SK-N-SH treated with all-trans-retinoic acid at 6 μM for 48 hours (cell line): ENCODE data around the gene SBK1.

Experiments
- ATAC-seq: fragments of 200-7000 bp; cut with Tn5 transposase; 3 replicates; pipeline ENCODE4 v1.9.1; 2020; ENCODE audit warnings: mild to moderate bottlenecking, moderate library complexity
- ARNTL ChIP-seq: fragments of 450-650 bp; formaldehyde crosslinking; IDR thresholded peaks from 2 replicates; pipeline ENCODE4 v1.5.0; 2020; ENCODE audit warnings: low read depth, mild to moderate bottlenecking, moderate library complexity, borderline replicate concordance
- ESRRG ChIP-seq: fragments of 250-450 bp; sonication (Bioruptor Pico); IDR thresholded peaks from 2 replicates; pipeline ENCODE4 v1.6.1; 2021; ENCODE audit warnings: mild to moderate bottlenecking
- GLIS3 ChIP-seq: fragments of 250-450 bp; sonication (Bioruptor Pico); IDR thresholded peaks from 2 replicates; pipeline ENCODE4 v1.5.0; 2020; ENCODE audit warnings: mild to moderate bottlenecking, moderate library complexity
- ISL1 ChIP-seq: fragments of 250-450 bp; sonication (Bioruptor Pico); IDR thresholded peaks from 2 replicates; pipeline ENCODE4 v2.1.2; 2022; ENCODE audit warnings: mild to moderate bottlenecking, moderate library complexity
- OSR1 ChIP-seq: fragments of 250-450 bp; sonication (Bioruptor Pico); IDR thresholded peaks from 2 replicates; pipeline ENCODE4 v1.8.0; 2022; ENCODE audit warnings: moderate library complexity, mild to moderate bottlenecking, inconsistent platforms
- PATZ1 ChIP-seq: fragments of 250-450 bp; sonication (Bioruptor Pico); IDR thresholded peaks from 2 replicates; pipeline ENCODE4 v1.8.0; 2020; ENCODE audit warnings: mild to moderate bottlenecking, moderate library complexity, borderline replicate concordance
- PPARA ChIP-seq: fragments of 250-450 bp; sonication (Bioruptor Pico); IDR thresholded peaks from 2 replicates; pipeline ENCODE4 v1.5.0; 2020; ENCODE audit warnings: mild to moderate bottlenecking, borderline replicate concordance
- RARB ChIP-seq: fragments of 250-450 bp; sonication (Bioruptor Pico); IDR thresholded peaks from 2 replicates; pipeline ENCODE4 v1.8.0; 2021; ENCODE audit warnings: mild to moderate bottlenecking, moderate library complexity
- SNAI2 ChIP-seq: fragments of 250-450 bp; sonication (Bioruptor Pico); IDR thresholded peaks from 2 replicates; pipeline ENCODE4 v1.5.0; 2020; ENCODE audit warnings: mild to moderate bottlenecking, moderate library complexity
- TOX ChIP-seq: fragments of 250-450 bp; sonication (Bioruptor Pico); IDR thresholded peaks from 2 replicates; pipeline ENCODE4 v1.8.0; 2021; ENCODE audit warnings: mild to moderate bottlenecking, moderate library complexity, borderline replicate concordance
- ZC3H10 ChIP-seq: fragments of 250-450 bp; sonication (Bioruptor Pico); IDR thresholded peaks from 2 replicates; pipeline ENCODE4 v1.5.1; 2021; ENCODE audit warnings: mild to moderate bottlenecking, moderate library complexity
- ZFP3 ChIP-seq: fragments of 250-450 bp; sonication (Bioruptor Pico); IDR thresholded peaks from 2 replicates; pipeline ENCODE4 v1.5.0; 2020; ENCODE audit warnings: mild to moderate bottlenecking, moderate library complexity
- ZNF565 ChIP-seq: fragments of 450-650 bp; formaldehyde crosslinking; conservative IDR thresholded peaks from 2 replicates; pipeline ENCODE4 v1.5.0; 2020; ENCODE audit warnings: low read depth, mild to moderate bottlenecking, moderate library complexity
- ZNF70 ChIP-seq: fragments of 450-650 bp; formaldehyde crosslinking; IDR thresholded peaks from 2 replicates; pipeline ENCODE4 v1.5.0; 2020; ENCODE audit warnings: mild to moderate bottlenecking, moderate library complexity
- ZNF8 ChIP-seq: fragments of 450-650 bp; formaldehyde crosslinking; IDR thresholded peaks from 2 replicates; pipeline ENCODE4 v1.5.0; 2020; ENCODE audit warnings: mild to moderate bottlenecking, moderate library complexity
- TF ChIP-seq, protein P1 (sequence below): fragments of 250-450 bp; sonication (Bioruptor Pico); IDR thresholded peaks from 2 replicates; pipeline ENCODE4 v1.5.1; 2020; ENCODE audit warnings: low read depth, mild to moderate bottlenecking, moderate library complexity
- TF ChIP-seq, protein P2 (sequence below): fragments of 250-450 bp; sonication (Bioruptor Pico); IDR thresholded peaks from 2 replicates; pipeline ENCODE4 v1.5.0; 2020; ENCODE audit warnings: mild to moderate bottlenecking, moderate library complexity
- TF ChIP-seq, protein P3 (sequence below): fragments of 250-450 bp; sonication (Bioruptor Pico); IDR thresholded peaks from 2 replicates; pipeline ENCODE4 v1.5.1; 2021; ENCODE audit warnings: mild to moderate bottlenecking, moderate library complexity

The SBK1 gene

GRCh38 chr16:28289048-28289447 is 3.3 kb upstream of the SBK1 start:
- no peak for TF ChIP-seq SNAI2 (CRISPR knock-in tag)
- ATAC-seq = no peak

- TF ChIP-seq ZNF565 (CRISPR knock-in tag) (no peak), PATZ1 (CRISPR knock-in tag) (no peak), RARB (CRISPR knock-in tag) (no peak), SNAI2 (CRISPR knock-in tag) (no peak), PPARA (CRISPR knock-in tag) (no peak)
- no peak for ATAC-seq
Observed at GRCh38 chr16:28289939-28290858, 2.1 kb upstream of the SBK1 start.

DNA sequence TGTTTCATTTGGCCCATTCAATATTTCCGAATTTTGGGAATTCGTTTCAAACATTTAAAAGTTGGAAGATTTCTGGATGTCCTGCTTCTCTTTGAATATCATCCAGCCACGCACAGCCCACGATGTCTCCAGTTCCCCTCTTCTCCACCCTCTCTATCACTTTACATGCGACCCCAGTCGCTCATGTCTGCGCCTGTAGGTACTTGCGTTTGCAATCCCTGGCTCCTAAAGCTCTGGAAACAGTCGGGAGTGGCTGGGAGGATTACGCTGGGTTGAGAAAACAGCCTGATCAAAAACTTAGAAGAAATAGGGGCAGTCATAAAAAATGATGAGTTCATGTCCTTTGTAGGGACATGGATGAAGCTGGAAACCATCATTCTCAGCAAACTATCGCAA is 1.5 kb upstream of the SBK1 start:
- ATAC-seq = no peak
- TF ChIP-seq ZNF70 (CRISPR knock-in tag) (peak; percentile 87), ARNTL (no peak)

DNA sequence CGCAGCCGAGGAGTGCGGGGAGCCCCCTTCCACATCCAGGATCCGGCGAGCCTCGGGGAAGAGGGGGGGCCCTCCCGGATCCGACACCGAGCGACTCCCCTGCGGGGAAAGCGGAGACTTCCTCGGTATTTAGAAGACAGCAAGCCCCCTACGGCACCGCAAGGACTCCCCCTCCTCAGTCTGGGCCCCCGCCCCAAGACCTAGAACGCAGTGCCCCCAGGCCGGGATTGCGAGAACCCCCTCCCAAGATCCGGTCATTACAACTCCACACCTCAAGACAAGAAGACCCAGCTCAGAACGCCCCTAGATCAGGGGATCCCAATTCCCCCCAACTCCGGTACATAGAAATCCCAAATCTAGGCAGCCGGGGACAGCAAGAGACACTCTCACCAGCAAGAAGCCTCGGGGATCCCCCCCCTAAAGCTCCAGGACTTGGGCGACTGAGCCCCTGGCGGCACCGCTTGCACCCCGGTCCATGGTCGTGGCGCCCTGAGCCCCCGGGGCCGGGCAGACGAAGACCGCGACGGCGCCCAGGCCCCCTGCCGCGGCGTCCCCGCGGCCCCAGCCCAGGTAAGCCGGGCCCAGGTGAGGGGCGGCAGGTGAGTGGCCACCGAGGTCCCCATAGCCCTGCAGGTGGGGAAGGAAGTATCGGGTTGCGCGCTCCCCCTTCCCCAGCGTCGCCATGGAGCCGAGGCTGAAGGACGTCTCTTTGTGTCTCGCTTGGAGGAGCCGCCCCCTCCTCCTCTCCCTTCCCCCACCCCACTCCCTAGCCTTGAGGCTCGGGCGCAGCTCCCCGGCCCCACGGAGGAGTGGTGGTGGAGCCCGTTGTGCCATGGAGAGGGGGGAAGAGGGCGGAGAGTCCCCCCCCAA is 641 bp downstream of the SBK1 start:
- no peak for ATAC-seq

DNA sequence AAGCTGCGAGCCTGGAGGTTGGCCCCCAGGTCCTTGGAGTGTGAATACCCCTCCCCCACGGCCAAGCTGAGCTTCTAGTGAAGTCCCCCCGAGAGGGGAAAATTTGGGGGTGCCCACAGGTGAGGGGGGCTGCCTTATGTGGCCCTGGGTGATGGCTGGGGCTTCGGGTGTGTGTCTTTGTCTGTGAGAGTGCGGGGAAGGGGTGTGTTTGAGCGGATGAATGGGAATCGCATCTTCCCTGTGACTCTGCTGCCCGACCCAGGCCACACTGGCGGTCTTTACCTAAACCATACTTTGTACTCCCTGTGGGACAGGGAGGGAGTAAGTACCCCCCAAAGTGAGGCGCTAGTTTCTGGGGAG is 1.3 kb downstream of the SBK1 start:
- no peak for ATAC-seq
- TF ChIP-seq ZNF565 (CRISPR knock-in tag) (no peak), TOX (CRISPR knock-in tag) (no peak), GLIS3 (CRISPR knock-in tag) (no peak), ZC3H10 (no peak), RARB (CRISPR knock-in tag) (no peak), ESRRG (CRISPR knock-in tag) (no peak), ARNTL (no peak), ZNF8 (CRISPR knock-in tag) (no peak), ZFP3 (CRISPR knock-in tag) (no peak), PPARA (CRISPR knock-in tag) (no peak)
- TF ChIP-seq, protein P1, sequence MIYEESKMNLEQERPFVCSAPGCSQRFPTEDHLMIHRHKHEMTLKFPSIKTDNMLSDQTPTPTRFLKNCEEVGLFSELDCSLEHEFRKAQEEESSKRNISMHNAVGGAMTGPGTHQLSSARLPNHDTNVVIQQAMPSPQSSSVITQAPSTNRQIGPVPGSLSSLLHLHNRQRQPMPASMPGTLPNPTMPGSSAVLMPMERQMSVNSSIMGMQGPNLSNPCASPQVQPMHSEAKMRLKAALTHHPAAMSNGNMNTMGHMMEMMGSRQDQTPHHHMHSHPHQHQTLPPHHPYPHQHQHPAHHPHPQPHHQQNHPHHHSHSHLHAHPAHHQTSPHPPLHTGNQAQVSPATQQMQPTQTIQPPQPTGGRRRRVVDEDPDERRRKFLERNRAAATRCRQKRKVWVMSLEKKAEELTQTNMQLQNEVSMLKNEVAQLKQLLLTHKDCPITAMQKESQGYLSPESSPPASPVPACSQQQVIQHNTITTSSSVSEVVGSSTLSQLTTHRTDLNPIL (CRISPR knock-in tag) = no peak
- TF ChIP-seq, protein P2, sequence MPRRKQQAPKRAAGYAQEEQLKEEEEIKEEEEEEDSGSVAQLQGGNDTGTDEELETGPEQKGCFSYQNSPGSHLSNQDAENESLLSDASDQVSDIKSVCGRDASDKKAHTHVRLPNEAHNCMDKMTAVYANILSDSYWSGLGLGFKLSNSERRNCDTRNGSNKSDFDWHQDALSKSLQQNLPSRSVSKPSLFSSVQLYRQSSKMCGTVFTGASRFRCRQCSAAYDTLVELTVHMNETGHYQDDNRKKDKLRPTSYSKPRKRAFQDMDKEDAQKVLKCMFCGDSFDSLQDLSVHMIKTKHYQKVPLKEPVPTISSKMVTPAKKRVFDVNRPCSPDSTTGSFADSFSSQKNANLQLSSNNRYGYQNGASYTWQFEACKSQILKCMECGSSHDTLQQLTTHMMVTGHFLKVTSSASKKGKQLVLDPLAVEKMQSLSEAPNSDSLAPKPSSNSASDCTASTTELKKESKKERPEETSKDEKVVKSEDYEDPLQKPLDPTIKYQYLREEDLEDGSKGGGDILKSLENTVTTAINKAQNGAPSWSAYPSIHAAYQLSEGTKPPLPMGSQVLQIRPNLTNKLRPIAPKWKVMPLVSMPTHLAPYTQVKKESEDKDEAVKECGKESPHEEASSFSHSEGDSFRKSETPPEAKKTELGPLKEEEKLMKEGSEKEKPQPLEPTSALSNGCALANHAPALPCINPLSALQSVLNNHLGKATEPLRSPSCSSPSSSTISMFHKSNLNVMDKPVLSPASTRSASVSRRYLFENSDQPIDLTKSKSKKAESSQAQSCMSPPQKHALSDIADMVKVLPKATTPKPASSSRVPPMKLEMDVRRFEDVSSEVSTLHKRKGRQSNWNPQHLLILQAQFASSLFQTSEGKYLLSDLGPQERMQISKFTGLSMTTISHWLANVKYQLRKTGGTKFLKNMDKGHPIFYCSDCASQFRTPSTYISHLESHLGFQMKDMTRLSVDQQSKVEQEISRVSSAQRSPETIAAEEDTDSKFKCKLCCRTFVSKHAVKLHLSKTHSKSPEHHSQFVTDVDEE (CRISPR knock-in tag) = no peak

More for the DNA sequence above, 641 bp downstream of the SBK1 start:
- TF ChIP-seq, protein P2 (CRISPR knock-in tag) = no peak
- TF ChIP-seq, protein P3, sequence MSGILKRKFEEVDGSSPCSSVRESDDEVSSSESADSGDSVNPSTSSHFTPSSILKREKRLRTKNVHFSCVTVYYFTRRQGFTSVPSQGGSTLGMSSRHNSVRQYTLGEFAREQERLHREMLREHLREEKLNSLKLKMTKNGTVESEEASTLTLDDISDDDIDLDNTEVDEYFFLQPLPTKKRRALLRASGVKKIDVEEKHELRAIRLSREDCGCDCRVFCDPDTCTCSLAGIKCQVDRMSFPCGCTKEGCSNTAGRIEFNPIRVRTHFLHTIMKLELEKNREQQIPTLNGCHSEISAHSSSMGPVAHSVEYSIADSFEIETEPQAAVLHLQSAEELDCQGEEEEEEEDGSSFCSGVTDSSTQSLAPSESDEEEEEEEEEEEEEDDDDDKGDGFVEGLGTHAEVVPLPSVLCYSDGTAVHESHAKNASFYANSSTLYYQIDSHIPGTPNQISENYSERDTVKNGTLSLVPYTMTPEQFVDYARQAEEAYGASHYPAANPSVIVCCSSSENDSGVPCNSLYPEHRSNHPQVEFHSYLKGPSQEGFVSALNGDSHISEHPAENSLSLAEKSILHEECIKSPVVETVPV (CRISPR knock-in tag) = no peak
- TF ChIP-seq ZC3H10 (no peak), SNAI2 (CRISPR knock-in tag) (no peak), ZFP3 (CRISPR knock-in tag) (no peak), GLIS3 (CRISPR knock-in tag) (no peak), ZNF565 (CRISPR knock-in tag) (no peak), OSR1 (no peak), ARNTL (no peak), ISL1 (no peak), ZNF70 (CRISPR knock-in tag) (no peak)
